Measurements from ENCODE around the gene MORN4.

- TF ChIP-seq CTCF (IDR thresholded peaks at IDR 0.05), result no peak
- no peak for TF ChIP-seq POLR2A (IDR thresholded peaks at IDR 0.05)
Measured at GRCh38 chr10:97618285-97618684, 15.0 kb downstream of the MORN4 start.
